Calu3 (cell line): Measurements from ENCODE around the gene BOD1L1. TPM values are rescaled to one million over a fixed set of nuclear protein-coding genes. Genes with fewer than 3 reads are reported as not detected.

Experiments used
- BruUV-seq: library from RNA; stranded (reverse); fragments of 400-500 nt; replicated peaks from 2 replicates; lab custom pipeline; 2021; lab: Mats Ljungman, UMichigan
- CTCF ChIA-PET: fragments of 300-600 bp; sonication (Branson Sonifier 250); formaldehyde crosslinking; loops from one replicate; lab custom pipeline; 2022; ENCODE audit warnings: antibody characterized with exemption; lab: Charles Lee
- DNase-seq: peaks from one replicate; pipeline ENCODE4 v3.0.0; 2022
- H3K27ac Mint-ChIP-seq: one replicate; pipeline ENCODE4 v1.8.0; 2022; ENCODE audit warnings: mixed read lengths; ENCODE audit not compliant: unreplicated experiment
- H3K27me3 Mint-ChIP-seq: one replicate; pipeline ENCODE4 v1.8.0; 2022; ENCODE audit warnings: mixed read lengths; ENCODE audit not compliant: unreplicated experiment
- H3K36me3 Mint-ChIP-seq: one replicate; pipeline ENCODE4 v1.8.0; 2022; ENCODE audit warnings: mild to moderate bottlenecking, moderate library complexity, mixed read lengths; ENCODE audit not compliant: insufficient read depth, unreplicated experiment
- H3K4me1 Mint-ChIP-seq: one replicate; pipeline ENCODE4 v1.8.0; 2022; ENCODE audit warnings: mild to moderate bottlenecking, low read depth, mixed read lengths; ENCODE audit not compliant: unreplicated experiment
- H3K4me3 Mint-ChIP-seq: one replicate; pipeline ENCODE4 v1.8.0; 2022; ENCODE audit warnings: mild to moderate bottlenecking, low read depth, moderate library complexity, mixed read lengths; ENCODE audit not compliant: unreplicated experiment
- H3K9me3 Mint-ChIP-seq: one replicate; pipeline ENCODE4 v1.8.0; 2022; ENCODE audit warnings: low read depth, mixed read lengths; ENCODE audit not compliant: unreplicated experiment
- CTCF ChIP-seq: fragments of 200-600 bp; IDR thresholded peaks from one replicate; pipeline ENCODE4 v1.8.0; 2022; ENCODE audit warnings: antibody characterized with exemption; ENCODE audit not compliant: unreplicated experiment
- intact Hi-C: fragments of 100-400 bp; cut with micrococcal nuclease; formaldehyde crosslinking; loops from one replicate; pipeline ENCODE4 v1.10.0; 2022; ENCODE audit not compliant: unreplicated experiment
- total RNA-seq: library from RNA; stranded (reverse); gene quantifications from 2 replicates; pipeline ENCODE4 v1.2.3, GENCODE V29; 2022

The BOD1L1 gene
- total RNA-seq, 1 experiment from 2014 or later = 25.7 TPM

GRCh38 chr4:13654162-13654797 lies 26.8 kb upstream of the BOD1L1 start:
- H3K9me3 Mint-ChIP-seq = peaks cover 3% of the 10 kb centered on the region
- no TSS peak for BruUV-seq
- peak; percentile 45 for TF ChIP-seq CTCF
- DNase-seq = peak; percentile 82
- intact Hi-C loops = loop anchor here (10.0 kb wide), 5 partner anchors 601 to 1511 kb away; partner anchors contain the start of gene CPEB2
- H3K27ac Mint-ChIP-seq = no peak overlapping the region
- peaks cover 12% of the 10 kb centered on the region for H3K4me1 Mint-ChIP-seq
- peaks cover 8% of the 10 kb centered on the region for H3K36me3 Mint-ChIP-seq
- CTCF ChIA-PET = interaction anchor here (0.6 to 1.6 kb wide), 4 partner anchors 10 to 1350 kb away, joined by 3 to 8 read pairs (median 5); no protein-coding TSS in a partner anchor
- no peaks in the 10 kb centered on the region for H3K27me3 Mint-ChIP-seq
- H3K4me3 Mint-ChIP-seq = peak overlapping the region; percentile 68

- no TSS peak for BruUV-seq
- peak overlapping the region; percentile 68 for H3K4me3 Mint-ChIP-seq
These were observed 26.2 kb upstream of the BOD1L1 start for GRCh38 chr4:13653766-13654161.

GRCh38 chr4:13647031-13647430 lies 19.5 kb upstream of the BOD1L1 start:
- no TSS peak for BruUV-seq
- no peak for DNase-seq
- no peak for TF ChIP-seq CTCF
- Mint-ChIP-seq H3K27me3 (no peaks in the 10 kb centered on the region), H3K4me3 (no peak overlapping the region), H3K4me1 (no peaks in the 10 kb centered on the region), H3K9me3 (no peaks in the 10 kb centered on the region), H3K27ac (no peak overlapping the region), H3K36me3 (no peaks in the 10 kb centered on the region)
- intact Hi-C loops = no loop called here
- CTCF ChIA-PET = interaction anchor here (0.6 kb wide), 1 partner anchor 1221 kb away, joined by 4 read pairs; no protein-coding TSS in a partner anchor

More at GRCh38 chr4:13653766-13654161, 26.2 kb upstream of the BOD1L1 start:
- intact Hi-C loops = loop anchor here (10.0 kb wide), 5 partner anchors 601 to 1511 kb away; partner anchors contain the start of gene CPEB2
- Mint-ChIP-seq H3K36me3 (peaks cover 8% of the 10 kb centered on the region), H3K27ac (no peak overlapping the region), H3K9me3 (peaks cover 3% of the 10 kb centered on the region), H3K4me1 (peaks cover 12% of the 10 kb centered on the region), H3K27me3 (no peaks in the 10 kb centered on the region)
- CTCF ChIA-PET = interaction anchor here (0.6 to 1.6 kb wide), 4 partner anchors 9 to 1350 kb away, joined by 3 to 8 read pairs (median 5); no protein-coding TSS in a partner anchor
- DNase-seq = no peak
- no peak for TF ChIP-seq CTCF

GRCh38 chr4:13645075-13645474 lies 17.6 kb upstream of the BOD1L1 start:
- no peak for TF ChIP-seq CTCF
- DNase-seq = no peak
- BruUV-seq = no TSS peak
- CTCF ChIA-PET = no interaction called here
- H3K36me3 Mint-ChIP-seq = peaks cover 3% of the 10 kb centered on the region
- H3K4me3 Mint-ChIP-seq = no peak overlapping the region
- H3K4me1 Mint-ChIP-seq = peaks cover 5% of the 10 kb centered on the region
- intact Hi-C loops = no loop called here
- H3K27me3 Mint-ChIP-seq = no peaks in the 10 kb centered on the region
- H3K9me3 Mint-ChIP-seq = no peaks in the 10 kb centered on the region
- H3K27ac Mint-ChIP-seq = no peak overlapping the region
